Cerebellar cortex (tissue), 1 donor: ENCODE data around the gene FAM13A.
A peak's percentile ranks its signal among the peaks of the same experiment; 100 is the strongest.
"Not testable (repeated sequence)": the region's sequence is repeated elsewhere in the genome, so short reads cannot be mapped to it uniquely, and the experiment has no call there.

Experiments used
- DNase-seq: peaks from one replicate; pipeline ENCODE4 v3.0.0-alpha.2; 2015; ENCODE audit warnings: low spot score

Gene FAM13A

DNA sequence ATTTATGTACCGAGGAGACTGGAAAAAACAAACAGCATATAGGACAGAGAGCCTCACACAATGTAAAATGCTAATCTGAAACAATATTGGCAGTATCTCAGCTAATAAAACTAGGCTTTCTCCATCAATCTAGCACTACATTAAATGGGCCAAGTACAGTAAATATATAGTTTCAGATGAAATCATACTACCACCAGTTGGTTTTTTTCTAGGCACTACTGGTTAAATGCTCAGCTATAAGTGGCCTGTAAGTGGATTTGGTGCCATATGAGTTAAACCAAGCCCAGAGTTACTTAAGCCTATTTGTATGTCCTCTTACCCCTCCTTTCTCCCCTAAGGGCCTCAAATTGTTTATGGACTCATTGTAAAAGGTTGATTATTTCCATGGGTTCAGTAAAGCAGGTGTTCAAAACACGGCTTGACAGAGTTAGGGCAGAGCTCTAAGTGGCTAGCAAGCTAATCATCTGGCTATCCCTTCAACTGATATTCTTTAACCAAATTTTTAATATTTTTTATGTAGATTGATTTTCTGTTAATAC is 57.5 kb downstream of the FAM13A start:
- DNase-seq: no peak

DNA sequence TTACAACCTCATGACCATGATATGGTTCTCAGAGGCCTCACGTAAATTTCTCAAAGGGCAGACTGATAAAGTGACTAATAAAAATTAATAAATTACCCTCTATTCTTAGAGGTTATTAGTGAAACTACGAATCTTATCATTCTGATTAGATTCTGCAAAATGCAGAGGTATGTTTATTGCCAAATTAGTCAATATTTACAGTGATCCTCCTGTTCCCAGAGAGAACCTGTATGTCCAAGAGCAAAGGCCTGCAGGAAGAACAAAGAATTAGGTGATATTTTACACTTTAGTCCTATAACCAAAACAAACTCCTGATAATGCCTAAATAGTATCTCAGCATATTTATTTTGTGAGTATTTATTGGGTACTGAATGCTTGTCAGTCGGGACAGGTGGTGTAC is 58.1 kb downstream of the FAM13A start:
- no peak for DNase-seq

DNA sequence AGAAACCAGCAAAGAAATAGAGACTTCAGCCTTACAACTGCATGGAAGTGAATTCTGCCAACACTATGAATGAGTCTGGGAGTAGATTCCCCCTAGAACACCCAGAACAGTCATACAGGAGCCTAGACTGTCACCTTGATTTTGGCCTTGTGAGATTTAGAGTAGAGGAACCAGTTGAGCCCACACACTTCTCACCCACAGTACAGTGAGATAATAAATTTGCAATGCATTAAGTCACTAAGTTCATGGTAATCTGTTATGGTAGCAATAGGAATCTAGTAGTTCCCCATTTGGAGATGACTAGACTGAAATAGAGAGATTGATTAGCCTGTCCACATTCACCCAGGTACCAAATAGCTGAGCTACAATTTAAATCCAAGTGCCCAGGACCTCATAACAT is 59.0 kb downstream of the FAM13A start:
- DNase-seq: no peak

DNA sequence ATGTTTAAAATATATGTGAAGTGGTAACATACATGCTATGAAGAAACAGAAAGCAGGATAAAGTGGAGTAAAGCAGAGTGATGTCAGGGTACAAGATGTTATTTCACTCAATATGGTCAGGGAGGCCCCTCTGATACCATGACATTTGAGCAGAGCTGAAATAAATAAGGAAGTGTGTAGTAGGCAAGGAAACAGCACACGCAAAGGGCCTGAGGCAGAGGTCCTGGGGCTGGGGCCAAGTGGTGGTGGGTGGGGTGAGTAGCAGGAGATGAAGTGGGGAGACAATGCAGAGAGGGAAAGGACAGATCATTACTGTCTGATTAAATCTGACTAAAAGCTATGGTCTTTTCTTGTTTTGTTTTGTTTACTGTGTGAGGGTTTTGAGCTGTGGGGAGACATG is 61.1 kb downstream of the FAM13A start:
- no peak for DNase-seq

DNA sequence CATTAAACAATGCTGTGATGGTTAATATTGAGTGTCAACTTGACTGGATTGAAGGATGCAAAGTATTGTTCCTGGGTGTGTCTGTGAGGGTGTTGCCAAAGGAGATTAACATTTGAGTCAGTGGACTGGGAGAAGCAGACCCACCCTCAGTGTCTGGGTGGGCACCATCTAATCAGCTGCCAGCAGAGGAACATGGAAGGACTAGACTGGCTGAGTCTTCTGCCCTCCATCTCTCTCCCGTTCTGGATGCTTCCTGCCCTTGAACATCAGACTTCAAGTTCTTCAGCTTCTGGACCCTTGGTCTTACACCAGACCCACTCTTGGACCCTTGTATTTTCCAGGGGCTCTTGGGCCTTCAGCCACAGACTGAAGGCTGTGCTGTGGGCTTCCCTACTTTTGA is 61.7 kb downstream of the FAM13A start:
- DNase-seq: not testable (repeated sequence)

DNA sequence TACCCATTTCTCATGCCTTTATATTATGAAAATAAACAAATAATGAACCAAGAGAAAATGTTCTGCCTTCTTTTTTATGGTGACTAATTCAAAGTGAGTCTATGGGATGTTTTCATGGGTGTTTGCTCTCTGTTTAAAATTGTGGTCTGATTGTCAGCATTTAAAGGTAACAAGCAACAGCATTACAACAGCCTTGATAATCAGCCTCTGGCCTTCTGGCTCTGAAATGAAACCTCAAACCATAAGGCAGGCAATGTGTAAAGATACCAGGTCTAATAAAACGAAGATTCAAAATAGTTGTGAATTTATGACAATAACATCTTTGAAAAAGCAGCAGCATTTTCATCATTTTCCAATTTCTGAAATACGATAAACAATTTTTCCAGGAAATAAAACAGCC is 63.7 kb downstream of the FAM13A start:
- DNase-seq: no peak

DNA sequence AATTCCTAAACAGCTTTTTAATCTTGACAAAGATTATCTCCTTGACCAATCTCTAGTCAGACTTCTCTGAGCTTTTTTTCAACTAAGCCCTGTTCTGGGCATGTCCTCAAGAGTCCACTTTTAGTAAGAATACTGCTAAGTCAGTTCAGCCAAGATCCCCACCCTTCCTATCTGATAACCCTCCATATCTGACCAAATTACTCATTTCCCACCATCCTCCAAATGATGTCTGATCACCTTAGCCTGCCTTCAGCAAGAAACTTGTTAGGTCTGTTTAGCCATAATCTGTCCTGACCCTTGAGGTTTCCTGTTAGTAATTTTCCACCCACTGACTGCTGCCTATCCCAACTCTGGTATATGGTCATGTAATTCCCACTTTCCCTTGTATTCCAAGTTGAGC is 65.2 kb downstream of the FAM13A start:
- DNase-seq: no peak

DNA sequence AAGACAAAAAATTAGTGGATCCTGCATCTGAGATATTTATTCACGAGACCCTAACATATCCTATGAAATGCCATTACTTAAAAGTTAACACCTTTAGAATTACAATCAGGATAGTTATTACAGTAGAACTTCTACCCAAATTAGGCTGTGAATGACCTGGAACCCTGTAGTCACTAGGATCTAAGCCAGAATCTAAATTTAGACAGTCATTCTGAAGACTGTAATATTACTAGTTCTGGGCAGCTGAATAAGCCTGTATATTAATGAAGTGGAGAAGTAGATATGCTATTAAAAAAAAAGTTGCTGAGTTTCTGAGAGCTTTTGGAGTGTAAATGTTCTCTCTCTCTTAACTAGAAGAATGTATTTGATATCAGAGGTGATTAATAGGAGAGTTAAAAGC is 67.0 kb downstream of the FAM13A start:
- peak; percentile 70 for DNase-seq

DNA sequence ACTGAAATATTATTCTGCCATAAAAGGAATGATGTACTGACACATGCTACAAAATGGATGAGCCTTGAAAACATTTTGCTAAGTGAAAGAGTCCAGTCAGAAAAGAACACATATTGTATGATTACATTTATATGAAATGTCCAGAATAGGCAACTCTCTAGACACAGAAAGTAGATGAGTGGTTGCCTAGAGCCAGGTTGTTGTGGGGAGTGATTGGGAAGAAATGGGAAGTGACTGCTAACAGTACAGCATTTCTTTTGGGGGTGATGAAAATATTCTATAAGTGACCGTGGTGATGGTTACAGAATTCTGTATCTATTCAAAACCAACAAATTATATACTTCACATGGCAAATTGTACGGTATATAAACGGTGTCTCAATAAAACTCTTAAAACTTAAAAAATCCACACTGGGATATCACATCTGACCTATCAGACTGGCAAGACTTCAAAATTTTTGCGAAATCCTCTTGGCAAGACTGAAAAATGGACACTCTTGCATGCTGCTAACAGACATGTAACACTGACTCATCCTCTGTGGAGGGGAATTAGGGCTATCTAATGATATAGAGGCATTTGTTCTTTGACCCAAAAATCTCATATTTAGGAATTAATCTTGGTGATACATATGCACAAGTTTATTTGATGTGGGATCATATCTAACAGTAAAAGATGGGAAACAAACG is 71.8 kb downstream of the FAM13A start:
- DNase-seq: no peak

DNA sequence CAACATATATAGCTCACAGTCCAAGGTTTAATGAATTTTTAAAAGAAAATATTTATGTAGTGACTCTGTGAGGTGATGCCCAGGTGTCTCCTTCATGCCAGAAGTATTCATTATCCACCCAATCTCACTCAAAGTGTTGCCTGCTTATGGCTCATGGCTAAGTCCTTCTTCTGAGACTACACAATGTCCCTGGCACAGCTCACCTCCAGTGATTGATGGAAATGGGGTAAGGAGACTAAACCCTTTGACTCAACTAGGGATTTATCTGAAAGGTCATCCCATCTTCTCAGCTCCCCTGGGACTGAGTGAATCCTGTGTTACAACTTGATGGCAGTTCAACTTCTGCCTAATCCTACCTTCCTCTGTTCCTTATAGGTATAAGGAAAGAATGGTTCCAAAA is 74.2 kb downstream of the FAM13A start:
- no peak for DNase-seq

DNA sequence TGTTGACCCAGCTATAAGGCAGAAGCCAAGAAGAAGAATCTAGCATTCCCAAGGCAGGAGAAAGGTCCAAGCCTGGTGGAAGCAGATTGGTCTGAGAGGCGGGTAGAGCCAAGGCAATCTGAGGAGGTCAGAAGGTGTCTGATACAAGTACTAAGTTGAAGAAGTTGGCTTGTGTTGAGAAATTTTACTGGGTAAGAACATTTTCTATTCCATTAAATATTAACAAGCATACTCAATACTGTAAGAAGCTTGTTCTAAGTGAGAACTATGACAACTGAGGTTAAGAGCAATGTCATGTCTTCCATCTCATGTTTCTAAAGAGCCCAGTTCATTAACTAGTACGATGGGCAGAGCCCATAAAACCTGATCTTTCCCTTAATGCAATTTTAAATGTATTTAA is 75.0 kb downstream of the FAM13A start:
- no peak for DNase-seq

DNA sequence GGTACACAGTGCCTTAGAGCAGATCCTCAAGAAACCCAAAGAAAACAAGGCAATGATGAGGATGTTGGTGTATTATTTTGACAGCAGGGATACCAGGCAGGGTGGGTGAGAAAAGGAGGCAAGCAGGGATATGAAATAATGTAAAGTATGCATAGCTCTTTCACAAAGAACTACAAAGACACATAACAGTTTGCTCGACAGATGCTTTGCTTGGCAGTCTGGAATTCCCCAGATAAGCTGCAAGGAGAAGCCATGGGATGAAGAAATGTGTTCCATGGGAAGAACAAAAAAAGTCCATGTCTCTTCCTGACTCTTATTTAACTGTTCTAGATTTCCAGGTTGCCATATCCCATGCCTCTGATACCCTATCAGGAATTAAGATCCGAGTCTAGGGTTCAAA is 75.4 kb downstream of the FAM13A start:
- DNase-seq: no peak

DNA sequence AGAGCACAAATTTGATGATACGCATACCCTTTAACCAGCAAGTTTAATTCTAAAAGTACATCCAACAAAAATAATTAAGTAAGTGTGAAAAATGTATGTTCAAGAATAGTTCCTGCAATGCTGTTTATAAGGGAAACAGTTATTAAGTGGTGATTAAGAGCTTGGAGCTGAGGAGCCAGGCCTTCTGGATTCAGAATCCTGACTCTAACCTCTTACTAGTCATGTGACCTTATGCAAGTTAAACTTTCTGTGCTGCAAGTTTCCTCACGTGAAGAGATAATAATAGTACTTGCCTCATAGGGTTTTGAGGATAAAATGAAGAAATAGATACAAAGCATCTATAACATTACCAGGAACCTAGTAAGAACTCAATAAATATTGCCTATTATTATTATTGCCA is 77.7 kb downstream of the FAM13A start:
- no peak for DNase-seq

DNA sequence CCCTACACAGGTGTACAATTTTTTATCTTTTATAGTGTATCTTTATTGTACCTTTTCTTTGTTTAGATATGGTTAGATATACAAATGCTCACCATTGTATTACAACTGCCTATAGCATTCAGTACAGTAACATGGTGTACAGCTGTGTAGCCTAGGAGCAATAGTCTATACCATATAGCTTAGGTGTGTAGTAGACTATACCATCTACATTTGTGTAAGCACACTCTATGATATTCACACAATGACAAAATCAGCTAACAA is 80.3 kb downstream of the FAM13A start:
- DNase-seq: no peak

DNA sequence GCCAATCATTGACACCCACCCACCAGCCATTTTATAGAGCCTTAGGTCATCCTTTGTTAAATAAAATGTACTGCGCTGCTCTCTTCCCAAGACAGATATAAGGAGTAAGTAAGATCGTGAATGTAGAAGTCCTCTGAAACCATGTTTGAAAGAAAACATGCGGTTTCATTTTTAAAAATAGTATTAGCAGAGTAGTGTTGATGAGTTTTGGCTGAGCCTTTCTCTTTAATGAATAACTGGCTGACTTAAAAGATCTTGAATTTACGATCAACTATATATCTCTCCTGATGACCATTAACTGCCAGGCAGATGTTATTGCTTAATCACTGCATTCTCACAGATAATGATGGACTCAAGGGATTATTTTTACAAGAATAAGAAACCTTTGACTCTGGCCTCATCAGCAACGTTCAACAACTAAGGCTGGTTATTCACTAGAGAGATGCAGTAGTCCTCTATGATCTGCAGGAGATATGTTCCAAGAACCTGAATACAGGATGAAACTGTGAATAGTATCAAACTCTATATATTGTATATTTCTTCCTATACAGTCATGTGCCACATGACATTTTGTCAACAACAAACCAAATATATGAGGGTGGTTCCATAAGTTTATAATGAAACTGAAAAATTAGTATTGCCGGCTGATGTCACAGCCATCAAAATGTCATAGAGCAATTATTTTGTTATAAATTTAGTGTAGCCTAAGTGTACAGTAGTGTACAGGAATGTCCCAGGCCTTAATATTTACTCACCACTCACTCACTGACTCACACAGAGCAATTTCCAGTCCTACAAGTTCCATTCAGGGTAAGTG is 80.8 kb downstream of the FAM13A start:
- no peak for DNase-seq

DNA sequence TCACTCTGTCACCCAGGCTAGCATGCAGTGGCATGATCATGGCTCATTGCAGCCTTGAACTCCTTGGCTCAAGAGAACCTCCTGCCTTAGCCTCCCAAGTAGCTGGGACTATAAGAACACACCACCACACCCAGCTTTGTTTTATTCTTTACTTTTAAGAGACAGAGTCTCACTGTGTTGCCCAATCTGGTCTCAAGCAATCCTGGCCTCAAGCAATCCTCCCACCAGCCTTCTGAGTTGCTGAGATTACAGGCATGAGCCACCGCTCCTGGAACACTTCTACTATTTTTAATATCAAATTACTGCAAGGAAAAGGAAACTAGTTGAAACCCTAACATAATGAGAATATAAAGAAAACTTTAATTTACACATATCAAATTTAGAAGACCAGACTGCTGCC is 85.4 kb downstream of the FAM13A start:
- no peak for DNase-seq

DNA sequence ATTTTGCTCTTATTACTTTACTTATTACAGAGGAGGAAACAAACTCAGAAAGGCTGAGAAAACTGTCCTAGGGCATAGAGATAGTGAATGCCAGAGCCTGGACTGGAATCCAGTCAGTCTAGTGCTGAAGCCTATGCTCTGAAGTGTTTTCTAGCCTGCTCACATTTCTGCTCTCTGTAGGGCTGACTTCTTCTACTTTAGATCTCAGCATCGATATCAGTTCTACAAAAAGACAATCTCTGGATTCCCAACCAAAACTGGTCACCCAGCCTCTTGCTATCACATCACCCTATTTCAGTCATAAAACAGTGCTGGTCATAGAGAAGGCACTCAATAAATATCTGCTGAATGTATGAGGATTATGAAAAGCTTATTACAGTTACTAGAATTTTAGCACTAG is 87.2 kb downstream of the FAM13A start:
- no peak for DNase-seq

DNA sequence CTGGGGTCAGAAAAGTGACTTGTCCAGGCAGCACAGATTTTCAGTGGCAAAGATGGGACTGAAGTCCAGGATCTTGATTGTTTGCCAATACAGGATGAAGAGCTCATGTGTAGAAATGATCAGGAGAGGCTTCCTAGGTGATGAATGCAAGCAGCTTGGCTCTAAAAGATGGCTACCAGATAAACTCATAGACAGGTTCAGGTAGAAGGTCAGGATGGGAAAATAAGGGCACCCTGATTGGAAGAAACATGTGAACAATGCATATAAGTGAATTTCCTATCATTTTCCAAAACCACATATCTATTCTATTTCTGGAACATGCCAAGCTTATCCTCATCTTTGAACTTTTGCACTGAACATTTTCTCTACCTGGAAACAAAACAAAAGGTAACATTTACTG is 87.7 kb downstream of the FAM13A start:
- DNase-seq: no peak

DNA sequence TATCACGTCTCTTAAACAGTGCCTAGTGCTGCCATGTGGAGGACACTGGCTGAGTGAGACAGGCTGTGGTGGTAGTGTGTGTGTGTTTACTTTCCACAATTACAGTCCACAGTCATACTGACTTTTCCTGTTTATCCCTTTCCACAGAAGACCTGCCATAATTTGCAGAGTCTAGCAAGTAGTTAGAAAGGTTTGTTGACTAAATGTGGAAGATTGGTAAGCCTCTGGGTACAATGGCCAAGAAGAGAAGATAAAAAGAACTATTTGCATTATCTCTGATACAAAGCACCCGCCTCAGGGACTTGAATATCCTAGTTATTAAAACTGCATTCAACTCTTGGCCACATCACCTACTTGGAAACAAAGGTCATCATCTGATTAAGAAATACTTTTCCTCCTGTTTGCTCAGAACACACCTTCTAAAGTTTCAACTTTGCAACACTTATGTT is 89.1 kb downstream of the FAM13A start:
- no peak for DNase-seq

DNA sequence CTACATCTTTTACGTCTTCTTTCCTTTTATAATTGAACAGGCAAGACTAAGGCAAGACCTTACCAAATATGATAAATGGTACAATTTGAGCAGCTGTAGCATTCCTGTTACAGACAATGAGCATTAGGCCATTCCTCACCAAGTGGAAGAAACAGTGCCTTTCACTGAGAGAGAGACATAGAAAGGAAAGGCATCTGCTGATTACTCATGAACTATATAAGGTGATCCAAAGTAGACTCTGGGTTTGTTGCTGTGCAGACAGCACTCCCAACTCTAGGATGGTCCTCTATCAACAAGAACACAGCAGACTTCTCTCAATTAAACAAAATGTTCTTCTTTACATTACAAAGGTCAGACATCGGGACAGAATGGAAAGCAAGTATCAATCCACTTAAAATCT is 91.9 kb downstream of the FAM13A start:
- DNase-seq: no peak

DNA sequence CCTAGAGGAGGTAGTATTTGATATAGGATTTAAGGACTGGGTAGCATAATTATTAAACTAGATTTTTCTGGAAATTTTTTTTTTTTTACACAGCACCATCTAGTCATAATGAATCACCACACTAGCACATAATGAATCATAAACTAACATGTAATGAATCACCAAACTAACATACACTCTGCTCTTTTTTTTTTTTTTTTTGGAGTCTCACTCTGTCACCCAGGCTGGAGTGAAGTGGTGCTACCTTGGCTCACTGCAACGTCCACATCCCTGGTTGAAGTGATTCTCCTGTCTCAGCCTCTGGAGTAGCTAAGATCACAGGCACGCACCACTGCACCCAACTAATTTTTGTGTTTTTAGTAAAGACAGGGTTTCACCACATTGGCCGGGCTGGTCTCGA is 92.5 kb downstream of the FAM13A start:
- no peak for DNase-seq

DNA sequence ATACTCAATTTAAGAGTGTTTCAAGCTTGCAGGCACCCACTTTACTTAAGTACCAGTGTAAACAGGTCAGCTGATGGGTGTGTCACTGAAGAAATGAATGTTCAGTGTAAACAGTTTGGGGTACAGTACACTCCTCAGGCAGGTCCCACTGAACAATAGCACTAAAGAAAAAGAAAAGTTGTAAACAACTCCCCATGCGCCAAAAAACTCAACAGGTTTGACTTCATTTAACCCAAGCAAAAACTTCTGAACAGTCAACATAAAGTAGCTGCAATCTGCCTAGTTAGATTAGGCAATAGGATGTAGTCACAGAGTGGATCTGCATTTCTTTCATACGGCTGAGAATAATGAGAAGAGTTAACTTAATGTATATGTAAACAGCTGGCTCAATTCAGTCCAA is 93.2 kb downstream of the FAM13A start:
- DNase-seq: no peak

DNA sequence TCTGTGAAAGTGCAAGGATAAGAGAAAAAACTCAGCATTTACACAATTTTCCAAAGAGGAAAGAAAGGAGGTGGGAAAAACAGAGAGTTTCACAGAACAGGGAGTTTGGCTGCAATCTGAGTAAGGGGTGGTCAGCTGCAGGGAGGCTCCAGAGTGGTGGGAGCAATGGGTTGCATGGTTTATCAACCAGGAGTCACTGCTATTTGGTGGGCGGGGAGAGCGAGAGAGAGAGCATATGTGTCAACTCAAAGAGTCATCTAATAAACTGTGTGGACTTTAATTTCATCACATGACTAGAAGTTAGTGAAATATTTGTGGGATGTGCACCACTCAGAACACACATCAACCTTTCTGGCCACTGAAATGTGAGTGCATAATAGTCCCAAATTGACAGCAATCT is 94.6 kb downstream of the FAM13A start:
- no peak for DNase-seq

DNA sequence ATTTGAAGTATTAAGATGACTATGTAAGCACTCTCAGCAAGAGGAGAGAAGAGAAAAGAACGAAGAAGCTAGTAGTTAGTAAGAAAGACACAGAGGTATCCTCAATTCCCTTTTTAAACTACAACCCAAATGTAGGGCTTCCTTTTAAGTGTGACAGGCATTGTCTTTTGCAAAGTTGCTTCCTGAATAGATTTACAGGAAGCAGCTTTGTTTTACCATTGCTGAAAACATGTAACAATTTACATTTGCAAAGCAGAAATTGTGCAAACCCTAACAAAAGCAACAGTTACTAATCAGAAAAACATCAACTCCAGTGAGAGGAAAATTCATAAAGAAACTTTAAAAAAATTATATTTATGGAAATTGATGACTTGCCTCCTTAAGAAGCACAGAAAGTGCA is 96.4 kb downstream of the FAM13A start:
- no peak for DNase-seq
